Lower leg skin (tissue), 4 donors: Measurements from ENCODE around the gene UTRN. TPM values are rescaled to one million over a fixed set of nuclear protein-coding genes. Genes with fewer than 3 reads are reported as not detected.

ENCODE experiments used
- DNase-seq, 2 donors: peaks; one replicate each; pipeline ENCODE4 v3.0.0-alpha.2; 2019; ENCODE audit warnings: low spot score in 2 of 2
- H3K4me3 ChIP-seq: fragments of 200-600 bp; sonication (generic); 2 replicates; pipeline ENCODE4 v1.5.1; 2017; ENCODE audit warnings: mild to moderate bottlenecking, low read depth; ENCODE audit not compliant: poor library complexity, severe bottlenecking
- CTCF ChIP-seq, 3 donors: fragments of 450-650 bp; IDR thresholded peaks; one replicate each; pipeline ENCODE4 v1.5.1; 2016; ENCODE audit warnings: antibody characterized with exemption in 3 of 3, mild to moderate bottlenecking in 3 of 3, moderate library complexity in 2 of 3
- POLR2A ChIP-seq, 2 donors: fragments of 450-650 bp; IDR thresholded peaks; one replicate each; pipeline ENCODE4 v1.6.1; 2016 to 2017; ENCODE audit warnings: antibody characterized with exemption in 2 of 2, mild to moderate bottlenecking in 1 of 2, moderate library complexity in 1 of 2
- WGBS, 2 donors: methylation state at CpG; one replicate each; pipeline ENCODE4 v1.1.5; 2018; 5-methylcytosine and 5-hydroxymethylcytosine counted together
- intact Hi-C: fragments of 100-400 bp; cut with DNase I; formaldehyde crosslinking; loops from one replicate; pipeline ENCODE4 v1.15.0; 2023; ENCODE audit warnings: low total_unique reads
- total RNA-seq, 4 donors: library from RNA; depleted of rRNA; stranded (reverse); fragments of >200 nt; gene quantifications; one replicate each; pipeline ENCODE4 v1.1.0, GENCODE V29; 2016

UTRN gene
- total RNA-seq, 4 donors from 2014 or later = 88.7 to 149 (median 132) TPM

GRCh38 chr6:144297511-144298100 is 12.5 kb downstream of the UTRN start:
- intact Hi-C loops = loop anchor here (10.0 kb wide), 1 partner anchor 187 kb away; no protein-coding TSS in a partner anchor
- no peak overlapping the region for H3K4me3 ChIP-seq
- DNase-seq = no peak
- 56% methylated on average over 3 of the region's 3 CpGs for WGBS, 2 donors
- TF ChIP-seq POLR2A (IDR thresholded peaks at IDR 0.05) (no peak), CTCF (IDR thresholded peaks at IDR 0.05) (no peak)

- no peak for TF ChIP-seq POLR2A (IDR thresholded peaks at IDR 0.05)
- no peak for TF ChIP-seq CTCF (IDR thresholded peaks at IDR 0.05)
- no peak for DNase-seq
- intact Hi-C loops = loop anchor here (10.0 kb wide), 1 partner anchor 187 kb away; no protein-coding TSS in a partner anchor
- no peak overlapping the region for H3K4me3 ChIP-seq
- WGBS, 2 donors = 75 to 76% methylated on average over 5 of the region's 5 CpGs
These were observed 13.1 kb downstream of the UTRN start for GRCh38 chr6:144298194-144298593.

GRCh38 chr6:144298916-144299315 is 13.8 kb downstream of the UTRN start:
- TF ChIP-seq POLR2A (IDR thresholded peaks at IDR 0.05) (no peak), CTCF (IDR thresholded peaks at IDR 0.05) (no peak)
- H3K4me3 ChIP-seq = no peak overlapping the region
- intact Hi-C loops = loop anchor here (10.0 kb wide), 1 partner anchor 186 kb away; no protein-coding TSS in a partner anchor
- 90 to 91% methylated on average over 1 of the region's 1 CpG for WGBS, 2 donors
- DNase-seq = no peak

GRCh38 chr6:144302701-144303372 is 17.7 kb downstream of the UTRN start:
- H3K4me3 ChIP-seq = no peak overlapping the region
- WGBS, 2 donors = 95 to 96% methylated on average over 5 of the region's 5 CpGs
- intact Hi-C loops = no loop called here
- TF ChIP-seq CTCF (IDR thresholded peaks at IDR 0.05) (no peak), POLR2A (IDR thresholded peaks at IDR 0.05) (no peak)
- DNase-seq = no peak

- 94 to 96% methylated on average over 4 of the region's 4 CpGs for WGBS, 2 donors
- no peak for DNase-seq
- H3K4me3 ChIP-seq = no peak overlapping the region
- TF ChIP-seq CTCF (IDR thresholded peaks at IDR 0.05) (no peak), POLR2A (IDR thresholded peaks at IDR 0.05) (no peak)
- intact Hi-C loops = no loop called here
These were observed 19.2 kb downstream of the UTRN start for GRCh38 chr6:144304223-144304848.
